GM20000 (cell line): Measurements from ENCODE around the gene PMPCB.

Experiments used
- DNase-seq: peaks from one replicate; pipeline ENCODE4 v3.0.0; 2012; ENCODE audit warnings: low spot score
- CTCF ChIP-seq: IDR thresholded peaks from 2 replicates; pipeline ENCODE4 v1.5.1; 2012; ENCODE audit warnings: mild to moderate bottlenecking, control low read depth; ENCODE audit errors: extremely low read depth, missing control alignments

The PMPCB gene

DNA sequence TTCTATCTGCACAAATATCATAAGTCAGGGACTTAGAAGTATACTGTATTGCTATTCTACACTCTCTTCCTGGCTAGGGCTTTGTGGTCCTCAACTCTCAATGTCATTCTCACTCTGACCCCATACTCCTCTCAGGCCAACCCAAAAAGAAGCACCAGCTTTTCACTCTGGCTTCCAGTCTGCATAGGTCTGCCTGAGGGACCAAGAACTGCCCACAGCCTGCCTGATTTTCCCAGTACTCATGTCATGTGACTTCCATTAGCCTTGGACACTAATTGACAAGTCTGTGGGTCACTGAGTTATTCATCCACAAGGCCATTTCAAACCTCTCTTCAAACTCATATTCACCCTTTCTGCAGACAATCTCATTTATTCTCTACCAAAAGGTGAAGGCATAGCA, 19.8 kb downstream of the PMPCB start:
- TF ChIP-seq CTCF, result no peak
- no peak for DNase-seq

DNA sequence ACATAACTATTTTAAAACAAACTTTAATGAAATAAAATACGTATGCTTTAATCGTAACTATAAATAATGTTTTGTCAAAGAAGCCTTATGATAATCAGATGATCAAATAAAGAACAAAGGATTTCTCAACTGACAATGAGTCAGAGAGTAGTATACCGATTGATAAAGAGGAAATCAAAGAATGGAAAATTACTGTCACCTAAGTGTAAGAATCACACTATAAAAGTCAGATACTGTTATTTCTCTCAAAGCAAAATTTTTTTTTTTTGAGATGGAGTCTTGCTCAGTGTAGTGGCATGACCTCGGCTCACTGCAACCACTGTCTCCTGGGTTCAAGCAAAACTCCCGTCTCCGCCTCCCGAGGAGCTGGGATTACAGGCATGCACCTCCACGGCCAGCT, 28.5 kb downstream of the PMPCB start:
- no peak for DNase-seq
- TF ChIP-seq CTCF, result no peak

- no peak for TF ChIP-seq CTCF
- DNase-seq, result no peak
Measured at GRCh38 chr7:103336761-103337160, 39.5 kb downstream of the PMPCB start.

GRCh38 chr7:103338864-103339263, 41.6 kb downstream of the PMPCB start:
- DNase-seq, result no peak
- TF ChIP-seq CTCF, result no peak

DNA sequence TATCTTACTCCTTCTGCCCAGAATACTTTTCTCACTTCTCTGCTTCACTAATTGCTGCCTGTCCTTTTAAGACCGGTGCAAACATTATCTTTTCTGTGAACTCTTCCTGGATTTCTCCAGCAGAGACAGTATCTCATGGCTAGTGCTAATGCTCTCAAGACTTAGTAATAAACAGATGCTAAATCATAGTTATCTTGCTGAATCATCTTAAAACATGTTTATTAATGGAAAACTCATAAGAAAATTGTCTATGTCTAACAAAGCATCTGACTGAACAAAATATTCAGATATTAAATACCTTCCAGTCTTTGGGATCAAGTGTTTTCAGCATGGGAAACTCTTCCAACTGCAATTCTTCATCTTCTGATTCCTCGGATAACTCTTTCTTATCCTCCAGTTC, 44.2 kb downstream of the PMPCB start:
- DNase-seq, result no peak
- no peak for TF ChIP-seq CTCF

DNA sequence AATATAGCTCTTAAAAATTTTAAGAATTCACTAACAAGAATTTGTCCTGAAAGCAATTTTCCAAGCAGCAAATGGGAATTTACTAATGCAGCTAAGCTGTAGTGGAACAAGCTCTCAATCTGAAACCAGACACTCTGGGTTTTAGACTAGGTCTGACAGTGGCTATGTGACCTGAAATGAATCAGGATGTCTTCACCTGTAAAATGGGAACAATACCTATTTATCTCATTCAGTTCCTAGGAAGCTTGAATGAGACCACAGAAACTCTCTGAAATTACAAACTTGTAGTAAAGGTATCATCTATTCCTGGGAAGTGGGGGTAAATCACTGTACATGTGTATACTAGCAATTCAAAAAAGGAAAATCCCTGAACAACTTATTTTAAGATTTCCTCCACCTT, 46.1 kb downstream of the PMPCB start:
- TF ChIP-seq CTCF, result no peak
- no peak for DNase-seq

DNA sequence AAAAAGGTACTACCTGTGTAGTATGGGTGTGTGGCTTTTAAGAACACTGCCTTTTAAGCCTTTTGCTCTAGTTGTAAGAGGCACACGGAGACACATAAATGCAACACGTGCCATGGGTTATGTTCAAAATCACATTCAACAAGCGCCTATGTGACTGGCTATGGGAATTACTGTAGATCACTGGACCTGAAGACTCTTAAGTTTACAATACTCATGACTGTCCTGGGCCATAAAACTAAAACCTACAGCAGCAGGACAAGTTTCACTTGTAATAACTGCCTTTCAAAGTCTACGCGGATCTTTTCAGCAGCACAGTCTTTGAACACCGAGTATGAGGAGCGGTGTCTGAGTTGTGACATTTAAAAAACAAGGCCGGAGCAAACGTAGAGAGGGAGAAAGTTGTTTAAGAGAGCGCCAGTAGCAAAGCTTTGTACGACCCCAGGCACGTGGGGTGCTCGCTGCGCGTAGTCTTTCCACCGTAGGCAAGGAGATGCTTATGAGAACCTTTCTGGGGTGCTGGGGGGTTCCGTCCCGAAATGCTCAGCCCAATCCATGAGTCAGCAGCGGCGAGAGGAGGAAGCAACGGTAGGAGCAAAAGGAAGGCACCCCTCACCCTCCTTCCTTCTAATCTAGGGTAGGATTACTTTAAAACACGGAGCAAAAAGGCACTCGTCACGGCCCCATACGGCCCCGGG, 46.7 kb downstream of the PMPCB start:
- peak; percentile 24 for DNase-seq
- TF ChIP-seq CTCF, result no peak
